ENCODE measurements around the gene SLC9A3. TPM values are rescaled to one million over a fixed set of nuclear protein-coding genes. Genes with fewer than 3 reads are reported as not detected.

Gene SLC9A3
- total RNA-seq, 1 donor: 0.86 TPM

- H3K4me3 ChIP-seq (ENCODE audit: low read depth, low read length): no peak overlapping the region
- DNase-seq (ENCODE audit: low read depth): no peak
- TF ChIP-seq CTCF (IDR thresholded peaks at IDR 0.05; ENCODE audit: insufficient read depth, low read depth, low read length): no peak
Measured at GRCh38 chr5:462051-462481, 62.2 kb downstream of the SLC9A3 start.

GRCh38 chr5:460273-460625 is 64.0 kb downstream of the SLC9A3 start:
- no peak for TF ChIP-seq CTCF (IDR thresholded peaks at IDR 0.05; ENCODE audit: insufficient read depth, low read depth, low read length)
- no peak for DNase-seq (ENCODE audit: low read depth)
- H3K4me3 ChIP-seq (ENCODE audit: low read depth, low read length): no peak overlapping the region

GRCh38 chr5:459562-460272 is 64.5 kb downstream of the SLC9A3 start:
- TF ChIP-seq CTCF (IDR thresholded peaks at IDR 0.05; ENCODE audit: insufficient read depth, low read depth, low read length): no peak
- no peak for DNase-seq (ENCODE audit: low read depth)
- no peak overlapping the region for H3K4me3 ChIP-seq (ENCODE audit: low read depth, low read length)

GRCh38 chr5:458547-459353 is 65.5 kb downstream of the SLC9A3 start:
- peak; percentile 35 for DNase-seq (ENCODE audit: low read depth)
- TF ChIP-seq CTCF (IDR thresholded peaks at IDR 0.05; ENCODE audit: insufficient read depth, low read depth, low read length): no peak

GRCh38 chr5:457195-457961 is 66.9 kb downstream of the SLC9A3 start:
- TF ChIP-seq CTCF (IDR thresholded peaks at IDR 0.05; ENCODE audit: insufficient read depth, low read depth, low read length): no peak
- H3K4me3 ChIP-seq (ENCODE audit: low read depth, low read length): no peak overlapping the region
- no peak for DNase-seq (ENCODE audit: low read depth)

More at GRCh38 chr5:458547-459353, 65.5 kb downstream of the SLC9A3 start:
- H3K4me3 ChIP-seq (ENCODE audit: low read depth, low read length): no peak overlapping the region

- DNase-seq (ENCODE audit: low read depth): no peak
- no peak overlapping the region for H3K4me3 ChIP-seq (ENCODE audit: low read depth, low read length)
- TF ChIP-seq CTCF (IDR thresholded peaks at IDR 0.05; ENCODE audit: insufficient read depth, low read depth, low read length): no peak
Measured at GRCh38 chr5:456351-457194, 67.7 kb downstream of the SLC9A3 start.

Data from fibroblast of villous mesenchyme (primary cell).